K562 (cell line): ENCODE data around the gene C11orf91. TPM values are rescaled to one million over a fixed set of nuclear protein-coding genes. Genes with fewer than 3 reads are reported as not detected.
A peak's percentile ranks its signal among the peaks of the same experiment; 100 is the strongest.

ENCODE experiments used
- ADNP ChIP-seq: fragments of 200-800 bp; sonication (Bioruptor generic); IDR thresholded peaks from 2 replicates; pipeline ENCODE4 v1.6.1; 2016; ENCODE audit warnings: missing genetic modification characterization, missing compliant biosample characterization
- ARID3A ChIP-seq: IDR thresholded peaks from 2 replicates; pipeline ENCODE4 v1.6.1; 2012; ENCODE audit warnings: low read depth, low read length, improper control_type of control experiment, borderline replicate concordance
- CBFB ChIP-seq: sonication (generic); formaldehyde crosslinking; IDR thresholded peaks from 2 replicates; pipeline ENCODE4 v1.4.0; 2020; ENCODE audit warnings: mild to moderate bottlenecking, missing genetic modification reagents
- CHD4 ChIP-seq: fragments of 200-600 bp; sonication (generic); IDR thresholded peaks from 3 replicates; pipeline ENCODE4 v1.6.1; 2012; ENCODE audit warnings: low read depth, mild to moderate bottlenecking, mixed read lengths, low read length, inconsistent platforms; ENCODE audit not compliant: insufficient read depth, insufficient replicate concordance, poor library complexity, severe bottlenecking
- CTBP1 ChIP-seq: fragments of 450-650 bp; IDR thresholded peaks from 2 replicates; pipeline ENCODE4 v1.6.1; 2016; ENCODE audit warnings: borderline replicate concordance
- DNMT1 ChIP-seq: fragments of 450-650 bp; IDR thresholded peaks from 2 replicates; pipeline ENCODE4 v1.6.1; 2016; ENCODE audit warnings: antibody characterized with exemption, mild to moderate bottlenecking
- ELF2 ChIP-seq: fragments of 250-450 bp; sonication (Bioruptor Pico); IDR thresholded peaks from 2 replicates; pipeline ENCODE4 v1.5.0; 2021; ENCODE audit warnings: mild to moderate bottlenecking
- HIVEP1 ChIP-seq: fragments of 250-450 bp; sonication (Bioruptor Pico); IDR thresholded peaks from 2 replicates; pipeline ENCODE4 v1.4.0; 2020; ENCODE audit warnings: mild to moderate bottlenecking
- HNRNPLL ChIP-seq: fragments of 200-400 bp; formaldehyde crosslinking; IDR thresholded peaks from 2 replicates; pipeline ENCODE4 v1.6.1; 2017; ENCODE audit warnings: low read length, low read depth, mild to moderate bottlenecking; ENCODE audit not compliant: poor library complexity, severe bottlenecking
- ID3 ChIP-seq, 2 experiments: fragments of 250-450 bp in 1 of 2; fragments of 450-650 bp in 1 of 2; sonication (Bioruptor Pico) in 1 of 2; IDR thresholded peaks; 2 replicates each; pipeline versions ENCODE4 v1.6.1 to v1.8.0; 2016 to 2021; ENCODE audit warnings: mild to moderate bottlenecking in 2 of 2, moderate library complexity in 2 of 2, missing compliant biosample characterization in 1 of 2, missing genetic modification characterization in 1 of 2
- JUNB ChIP-seq: fragments of 450-650 bp; formaldehyde crosslinking; conservative IDR thresholded peaks from 2 replicates; pipeline ENCODE4 v1.4.0; 2020; ENCODE audit warnings: mild to moderate bottlenecking
- KLF13 ChIP-seq: fragments of 450-650 bp; IDR thresholded peaks from 2 replicates; pipeline ENCODE4 v1.6.1; 2016; ENCODE audit warnings: missing genetic modification characterization, low read depth, mild to moderate bottlenecking, missing compliant biosample characterization, moderate library complexity, borderline replicate concordance
- LARP7 ChIP-seq: fragments of 450-650 bp; IDR thresholded peaks from 2 replicates; pipeline ENCODE4 v1.6.1; 2016
- MEF2D ChIP-seq: conservative IDR thresholded peaks from 2 replicates; pipeline ENCODE4 v1.6.1; 2016; ENCODE audit warnings: low read depth, missing genetic modification characterization, missing compliant biosample characterization
- ZFX ChIP-seq: sonication (generic); formaldehyde crosslinking; IDR thresholded peaks from 2 replicates; pipeline ENCODE4 v1.8.0; 2022; ENCODE audit warnings: mild to moderate bottlenecking, missing genetic modification reagents, moderate library complexity
- ZNF143 ChIP-seq: sonication (generic); formaldehyde crosslinking; IDR thresholded peaks from 2 replicates; pipeline ENCODE4 v1.9.0; 2022; ENCODE audit warnings: mild to moderate bottlenecking, missing genetic modification reagents
- ZNF445 ChIP-seq: fragments of 250-450 bp; sonication (Bioruptor Pico); IDR thresholded peaks from 2 replicates; pipeline ENCODE4 v1.4.0; 2020; ENCODE audit warnings: low read depth, mild to moderate bottlenecking, moderate library complexity
- ZNF780A ChIP-seq: fragments of 250-450 bp; sonication (Bioruptor Pico); IDR thresholded peaks from 2 replicates; pipeline ENCODE4 v1.5.0; 2021; ENCODE audit warnings: mild to moderate bottlenecking
- polyA plus RNA-seq, 8 experiments: library from polyadenylated mRNA; depleted of rRNA in 4 of 8; stranded (reverse) in 5 of 8; unstranded in 3 of 8; fragments of >200 nt; fragmentation: Nextera tagmentation in 2 of 8; fragmentation: Illumina TruSeq in 1 of 8; extraction: Ambion mirVana in 2 of 8; extraction: Trizol in 1 of 8; gene quantifications; 2 replicates each; pipeline versions ENCODE4 v1.2.1 to v1.2.3, GENCODE V29; 2011 to 2014; ENCODE audit warnings: inconsistent platforms in 1 of 8, missing spikeins in 1 of 8
- total RNA-seq, 7 experiments: library from RNA; depleted of rRNA in 6 of 7; stranded (reverse); fragments of >200 nt in 6 of 7; fragmentation: Illumina TruSeq in 2 of 7; extraction: Trizol in 2 of 7; gene quantifications; 2 replicates each; pipeline versions ENCODE4 v1.2.1 to v1.2.3, GENCODE V29; 2011 to 2021; ENCODE audit warnings: low replicate concordance in 1 of 7
- TF ChIP-seq, protein P1 (sequence below), 2 experiments: fragments of 450-650 bp in 1 of 2; IDR thresholded peaks; 2 replicates each; pipeline ENCODE4 v1.6.1; 2011 to 2017; ENCODE audit warnings: low read depth in 2 of 2, antibody characterized with exemption in 1 of 2, borderline replicate concordance in 1 of 2, low read length in 1 of 2, mild to moderate bottlenecking in 1 of 2, mixed read lengths in 1 of 2; ENCODE audit not compliant: control insufficient read depth in 1 of 2
- TF ChIP-seq, protein P2 (sequence below): sonication (generic); formaldehyde crosslinking; IDR thresholded peaks from 2 replicates; pipeline ENCODE4 v1.8.1; 2022; ENCODE audit warnings: missing genetic modification reagents
- TF ChIP-seq, protein P3 (sequence below): sonication (generic); formaldehyde crosslinking; IDR thresholded peaks from 2 replicates; pipeline ENCODE4 v1.8.0; 2022; ENCODE audit warnings: mild to moderate bottlenecking, missing genetic modification reagents

The C11orf91 gene
- total and polyA plus RNA-seq, 9 of the 15 experiments (the other 6 are each of a cell fraction or from before 2014, with no cell fraction given): not detected

DNA sequence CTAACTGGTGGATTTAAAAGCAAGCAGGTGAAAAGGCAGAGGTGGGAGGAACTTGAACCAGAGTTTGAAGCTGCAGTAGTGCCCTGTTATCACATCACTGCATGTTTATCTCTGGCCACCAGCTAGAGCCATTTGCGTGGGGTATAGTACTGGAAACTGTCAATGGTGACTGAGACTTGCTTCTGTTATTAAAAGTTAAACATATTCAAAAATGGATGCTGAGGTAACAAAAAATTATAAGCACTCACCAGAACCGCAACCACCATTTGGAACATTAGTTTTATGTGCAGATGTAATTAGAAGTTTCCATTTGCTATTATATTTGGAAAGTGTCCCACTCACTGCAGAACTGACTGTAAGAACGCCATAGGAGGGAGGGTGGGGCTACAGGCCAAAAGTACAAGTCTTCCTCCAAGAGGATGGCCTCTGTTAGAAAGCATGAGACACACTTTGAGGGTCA is 36.8 kb upstream of the C11orf91 start (continued):
- TF ChIP-seq, protein P1, sequence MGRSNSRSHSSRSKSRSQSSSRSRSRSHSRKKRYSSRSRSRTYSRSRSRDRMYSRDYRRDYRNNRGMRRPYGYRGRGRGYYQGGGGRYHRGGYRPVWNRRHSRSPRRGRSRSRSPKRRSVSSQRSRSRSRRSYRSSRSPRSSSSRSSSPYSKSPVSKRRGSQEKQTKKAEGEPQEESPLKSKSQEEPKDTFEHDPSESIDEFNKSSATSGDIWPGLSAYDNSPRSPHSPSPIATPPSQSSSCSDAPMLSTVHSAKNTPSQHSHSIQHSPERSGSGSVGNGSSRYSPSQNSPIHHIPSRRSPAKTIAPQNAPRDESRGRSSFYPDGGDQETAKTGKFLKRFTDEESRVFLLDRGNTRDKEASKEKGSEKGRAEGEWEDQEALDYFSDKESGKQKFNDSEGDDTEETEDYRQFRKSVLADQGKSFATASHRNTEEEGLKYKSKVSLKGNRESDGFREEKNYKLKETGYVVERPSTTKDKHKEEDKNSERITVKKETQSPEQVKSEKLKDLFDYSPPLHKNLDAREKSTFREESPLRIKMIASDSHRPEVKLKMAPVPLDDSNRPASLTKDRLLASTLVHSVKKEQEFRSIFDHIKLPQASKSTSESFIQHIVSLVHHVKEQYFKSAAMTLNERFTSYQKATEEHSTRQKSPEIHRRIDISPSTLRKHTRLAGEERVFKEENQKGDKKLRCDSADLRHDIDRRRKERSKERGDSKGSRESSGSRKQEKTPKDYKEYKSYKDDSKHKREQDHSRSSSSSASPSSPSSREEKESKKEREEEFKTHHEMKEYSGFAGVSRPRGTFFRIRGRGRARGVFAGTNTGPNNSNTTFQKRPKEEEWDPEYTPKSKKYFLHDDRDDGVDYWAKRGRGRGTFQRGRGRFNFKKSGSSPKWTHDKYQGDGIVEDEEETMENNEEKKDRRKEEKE (IDR thresholded peaks at IDR 0.05; ENCODE audit: borderline replicate concordance in 1 of 2, control insufficient read depth in 1 of 2, low read depth in 2 of 2, low read length in 1 of 2): no peak
- no peak for TF ChIP-seq ADNP (tag)
- TF ChIP-seq, protein P2, sequence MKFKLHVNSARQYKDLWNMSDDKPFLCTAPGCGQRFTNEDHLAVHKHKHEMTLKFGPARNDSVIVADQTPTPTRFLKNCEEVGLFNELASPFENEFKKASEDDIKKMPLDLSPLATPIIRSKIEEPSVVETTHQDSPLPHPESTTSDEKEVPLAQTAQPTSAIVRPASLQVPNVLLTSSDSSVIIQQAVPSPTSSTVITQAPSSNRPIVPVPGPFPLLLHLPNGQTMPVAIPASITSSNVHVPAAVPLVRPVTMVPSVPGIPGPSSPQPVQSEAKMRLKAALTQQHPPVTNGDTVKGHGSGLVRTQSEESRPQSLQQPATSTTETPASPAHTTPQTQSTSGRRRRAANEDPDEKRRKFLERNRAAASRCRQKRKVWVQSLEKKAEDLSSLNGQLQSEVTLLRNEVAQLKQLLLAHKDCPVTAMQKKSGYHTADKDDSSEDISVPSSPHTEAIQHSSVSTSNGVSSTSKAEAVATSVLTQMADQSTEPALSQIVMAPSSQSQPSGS (CRISPR knock-in tag): no peak
- TF ChIP-seq ARID3A: no peak
- TF ChIP-seq HIVEP1 (CRISPR knock-in tag): no peak
- TF ChIP-seq ID3 (CRISPR knock-in tag; IDR thresholded peaks at IDR 0.05): no peak
- TF ChIP-seq ID3 (tag; IDR thresholded peaks at IDR 0.05): no peak
- TF ChIP-seq ZNF445 (CRISPR knock-in tag): no peak
- TF ChIP-seq ZFX (CRISPR knock-in tag): no peak
- TF ChIP-seq MEF2D (tag): no peak
- no peak for TF ChIP-seq LARP7
- peak; percentile 49; the same call in 1 of the 2 replicates for TF ChIP-seq CTBP1
- no peak for TF ChIP-seq JUNB
- peak; percentile 38 for TF ChIP-seq HNRNPLL
- TF ChIP-seq KLF13: no peak
- no peak for TF ChIP-seq DNMT1
- TF ChIP-seq ZNF143: no peak
- TF ChIP-seq, protein P3, sequence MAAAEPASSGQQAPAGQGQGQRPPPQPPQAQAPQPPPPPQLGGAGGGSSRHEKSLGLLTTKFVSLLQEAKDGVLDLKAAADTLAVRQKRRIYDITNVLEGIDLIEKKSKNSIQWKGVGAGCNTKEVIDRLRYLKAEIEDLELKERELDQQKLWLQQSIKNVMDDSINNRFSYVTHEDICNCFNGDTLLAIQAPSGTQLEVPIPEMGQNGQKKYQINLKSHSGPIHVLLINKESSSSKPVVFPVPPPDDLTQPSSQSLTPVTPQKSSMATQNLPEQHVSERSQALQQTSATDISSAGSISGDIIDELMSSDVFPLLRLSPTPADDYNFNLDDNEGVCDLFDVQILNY (CRISPR knock-in tag): no peak
- no peak for TF ChIP-seq CBFB (CRISPR knock-in tag)
- no peak for TF ChIP-seq ELF2
- TF ChIP-seq ZNF780A (CRISPR knock-in tag): no peak
- TF ChIP-seq CHD4: no peak
